HEK293 (cell line): ENCODE data around the gene IDI2.

Experiments used
- CTCF ChIA-PET: fragments of 350-600 bp; formaldehyde crosslinking; extraction: SDS; loops from one replicate; lab custom pipeline; 2021; ENCODE audit warnings: antibody characterized with exemption; lab: Yijun Ruan, JAX
- POLR2A ChIA-PET: fragments of 300-600 bp; formaldehyde crosslinking; extraction: SDS; loops from one replicate; lab custom pipeline; 2020; ENCODE audit warnings: antibody characterized with exemption, inconsistent platforms; lab: Yijun Ruan, JAX
- H3K27ac ChIP-seq: fragments of 200-500 bp; sonication (Bioruptor generic); 2 replicates; pipeline ENCODE4 v1.5.1; 2014; ENCODE audit warnings: low read depth, low read length, control low read depth, inconsistent platforms; ENCODE audit errors: extremely low read depth
- H3K36me3 ChIP-seq, 2 experiments: fragments of 200-500 bp in 1 of 2; sonication (Bioruptor generic) in 1 of 2; 1 replicate in 1 of 2; 2 replicates in 1 of 2; pipeline ENCODE4 v1.5.1; 2014 to 2017; ENCODE audit warnings: inconsistent platforms in 2 of 2, low read length in 2 of 2; ENCODE audit not compliant: control insufficient read depth in 2 of 2, insufficient read depth in 1 of 2
- H3K4me1 ChIP-seq: fragments of 200-500 bp; sonication (Bioruptor generic); 2 replicates; pipeline ENCODE4 v1.5.1; 2014; ENCODE audit warnings: mild to moderate bottlenecking, low read length, inconsistent platforms; ENCODE audit not compliant: control insufficient read depth, insufficient read depth
- H3K4me3 ChIP-seq: 2 replicates; pipeline ENCODE4 v1.5.1; 2011; ENCODE audit warnings: low read depth, mild to moderate bottlenecking, control low read depth, low read length, moderate library complexity
- H3K9me3 ChIP-seq: fragments of 200-500 bp; sonication (Bioruptor generic); 2 replicates; pipeline ENCODE4 v1.5.1; 2014; ENCODE audit warnings: low read depth, low read length, inconsistent platforms; ENCODE audit not compliant: control insufficient read depth, insufficient read depth
- KLF9 ChIP-seq: fragments of 450-650 bp; formaldehyde crosslinking; IDR thresholded peaks from 2 replicates; pipeline ENCODE4 v1.5.1; 2016; ENCODE audit warnings: missing biosample characterization, missing genetic modification characterization, low read depth
- MEIS1 ChIP-seq: sonication (generic); formaldehyde crosslinking; IDR thresholded peaks from 2 replicates; pipeline ENCODE4 v1.8.1; 2022; ENCODE audit warnings: missing genetic modification reagents, mild to moderate bottlenecking, borderline replicate concordance
- PRDM1 ChIP-seq: fragments of 450-650 bp; formaldehyde crosslinking; IDR thresholded peaks from 2 replicates; pipeline ENCODE4; 2016; ENCODE audit warnings: missing biosample characterization, missing genetic modification characterization
- ZBTB1 ChIP-seq: fragments of 450-650 bp; formaldehyde crosslinking; IDR thresholded peaks from 2 replicates; pipeline ENCODE4 v1.5.1; 2016; ENCODE audit warnings: missing biosample characterization, missing genetic modification characterization
- ZBTB11 ChIP-seq: fragments of 450-650 bp; formaldehyde crosslinking; conservative IDR thresholded peaks from 2 replicates; pipeline ENCODE4 v1.5.1; 2016; ENCODE audit warnings: low read depth, missing biosample characterization, missing genetic modification characterization
- ZBTB48 ChIP-seq: fragments of 450-650 bp; formaldehyde crosslinking; IDR thresholded peaks from 2 replicates; pipeline ENCODE4 v1.5.1; 2016; ENCODE audit warnings: missing biosample characterization, missing genetic modification characterization
- ZBTB49 ChIP-seq: fragments of 450-650 bp; formaldehyde crosslinking; IDR thresholded peaks from 2 replicates; pipeline ENCODE4 v1.5.1; 2016; ENCODE audit warnings: missing biosample characterization, missing genetic modification characterization, low read depth
- ZIC2 ChIP-seq: fragments of 450-650 bp; formaldehyde crosslinking; IDR thresholded peaks from 2 replicates; pipeline ENCODE4 v1.5.1; 2016; ENCODE audit warnings: missing biosample characterization, missing genetic modification characterization
- ZNF138 ChIP-seq: fragments of 450-650 bp; formaldehyde crosslinking; IDR thresholded peaks from 2 replicates; pipeline ENCODE4 v1.5.1; 2016; ENCODE audit warnings: missing biosample characterization, missing genetic modification characterization, borderline replicate concordance
- ZNF302 ChIP-seq: fragments of 450-650 bp; formaldehyde crosslinking; IDR thresholded peaks from 2 replicates; pipeline ENCODE4 v1.5.1; 2016; ENCODE audit warnings: missing biosample characterization, missing genetic modification characterization, low read depth
- ZNF37A ChIP-seq: fragments of 450-650 bp; IDR thresholded peaks from 2 replicates; pipeline ENCODE4 v1.5.1; 2018; ENCODE audit warnings: missing biosample characterization, missing genetic modification characterization
- ZNF391 ChIP-seq: fragments of 450-650 bp; formaldehyde crosslinking; IDR thresholded peaks from 2 replicates; pipeline ENCODE4 v1.5.1; 2016; ENCODE audit warnings: low read depth, missing biosample characterization, missing genetic modification characterization, borderline replicate concordance
- ZNF544 ChIP-seq: fragments of 450-650 bp; formaldehyde crosslinking; IDR thresholded peaks from 2 replicates; pipeline ENCODE4 v1.5.0; 2017; ENCODE audit warnings: missing biosample characterization, missing genetic modification characterization
- ZNF596 ChIP-seq: fragments of 450-650 bp; IDR thresholded peaks from 2 replicates; pipeline ENCODE4 v1.5.0; 2018; ENCODE audit warnings: missing biosample characterization, mild to moderate bottlenecking, missing genetic modification characterization, moderate library complexity
- ZNF600 ChIP-seq: fragments of 450-650 bp; formaldehyde crosslinking; IDR thresholded peaks from 2 replicates; pipeline ENCODE4 v1.5.1; 2016; ENCODE audit warnings: missing biosample characterization, missing genetic modification characterization
- ZNF654 ChIP-seq: fragments of 450-650 bp; formaldehyde crosslinking; IDR thresholded peaks from 2 replicates; pipeline ENCODE4 v1.5.1; 2016; ENCODE audit warnings: low read depth, missing biosample characterization, missing genetic modification characterization
- ZNF792 ChIP-seq: fragments of 450-650 bp; formaldehyde crosslinking; IDR thresholded peaks from 2 replicates; pipeline ENCODE4 v1.5.1; 2016; ENCODE audit warnings: missing biosample characterization, missing genetic modification characterization
- ZSCAN30 ChIP-seq: fragments of 450-650 bp; IDR thresholded peaks from 2 replicates; pipeline ENCODE4 v1.5.1; 2018; ENCODE audit warnings: missing biosample characterization, mild to moderate bottlenecking, missing genetic modification characterization, moderate library complexity
- TF ChIP-seq, protein P1 (sequence below): fragments of 450-650 bp; formaldehyde crosslinking; IDR thresholded peaks from 2 replicates; pipeline ENCODE4 v1.5.1; 2017; ENCODE audit warnings: missing biosample characterization, missing genetic modification characterization

The IDI2 gene

DNA sequence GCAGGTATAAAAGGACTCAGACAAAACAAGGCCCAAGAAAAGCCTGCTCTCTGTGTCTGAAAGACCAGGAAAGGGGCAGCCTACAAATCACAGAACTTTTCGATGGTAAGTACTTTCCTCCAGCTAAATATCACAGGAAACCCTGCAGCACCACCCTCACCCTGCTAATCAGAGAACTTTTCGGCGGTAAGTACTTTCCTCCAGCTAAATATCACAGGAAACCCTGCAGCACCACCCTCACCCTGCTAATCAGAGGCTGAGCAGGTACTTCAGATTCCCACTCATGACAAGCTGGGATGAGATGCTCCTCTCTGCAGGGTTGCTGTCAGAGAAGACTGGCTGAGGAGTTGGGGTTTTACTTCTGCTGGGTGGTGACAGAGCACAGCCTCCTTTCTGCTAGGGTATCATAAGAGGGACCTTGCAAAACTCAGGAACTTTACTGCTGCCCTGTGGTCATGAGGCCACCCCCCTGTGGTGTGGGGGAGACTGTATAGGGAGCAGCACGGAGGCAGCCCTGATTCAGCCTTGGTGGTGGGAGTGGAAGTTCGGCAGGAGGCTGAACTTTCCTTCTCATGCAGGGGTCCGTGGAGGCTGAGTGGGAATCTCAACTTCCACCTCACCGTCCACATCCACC is 37.7 kb upstream of the IDI2 start:
- Histone ChIP-seq H3K27ac (no peak overlapping the region), H3K36me3 (peaks cover 0 to 11% of the 10 kb centered on the region in 2 experiments), H3K9me3 (no peaks in the 10 kb centered on the region), H3K4me3 (no peak overlapping the region), H3K4me1 (no peaks in the 10 kb centered on the region)
- ChIA-PET CTCF (interaction anchor here (0.6 kb wide), 1 partner anchor 180 kb away, joined by 3 read pairs; no protein-coding TSS in a partner anchor), POLR2A (interaction anchor here (0.8 kb wide), 1 partner anchor 15 kb away, joined by 6 read pairs; the partner anchor contains the start of gene IDI1)
- TF ChIP-seq ZNF596 (tag by site-specific recombination) (no peak), ZNF302 (tag by site-specific recombination) (no peak), PRDM1 (tag by site-specific recombination) (no peak), ZNF654 (no peak), KLF9 (tag by site-specific recombination) (no peak), MEIS1 (no peak)

- ChIA-PET POLR2A (no interaction called here), CTCF (interaction anchor here (0.6 kb wide), 1 partner anchor 181 kb away, joined by 3 read pairs; no protein-coding TSS in a partner anchor)
- Histone ChIP-seq H3K36me3 (peaks cover 0 to 16% of the 10 kb centered on the region in 2 experiments), H3K9me3 (no peaks in the 10 kb centered on the region), H3K27ac (no peak overlapping the region), H3K4me1 (no peaks in the 10 kb centered on the region), H3K4me3 (no peak overlapping the region)
- TF ChIP-seq ZNF37A (tag by site-specific recombination), result no peak
- TF ChIP-seq, protein P1, sequence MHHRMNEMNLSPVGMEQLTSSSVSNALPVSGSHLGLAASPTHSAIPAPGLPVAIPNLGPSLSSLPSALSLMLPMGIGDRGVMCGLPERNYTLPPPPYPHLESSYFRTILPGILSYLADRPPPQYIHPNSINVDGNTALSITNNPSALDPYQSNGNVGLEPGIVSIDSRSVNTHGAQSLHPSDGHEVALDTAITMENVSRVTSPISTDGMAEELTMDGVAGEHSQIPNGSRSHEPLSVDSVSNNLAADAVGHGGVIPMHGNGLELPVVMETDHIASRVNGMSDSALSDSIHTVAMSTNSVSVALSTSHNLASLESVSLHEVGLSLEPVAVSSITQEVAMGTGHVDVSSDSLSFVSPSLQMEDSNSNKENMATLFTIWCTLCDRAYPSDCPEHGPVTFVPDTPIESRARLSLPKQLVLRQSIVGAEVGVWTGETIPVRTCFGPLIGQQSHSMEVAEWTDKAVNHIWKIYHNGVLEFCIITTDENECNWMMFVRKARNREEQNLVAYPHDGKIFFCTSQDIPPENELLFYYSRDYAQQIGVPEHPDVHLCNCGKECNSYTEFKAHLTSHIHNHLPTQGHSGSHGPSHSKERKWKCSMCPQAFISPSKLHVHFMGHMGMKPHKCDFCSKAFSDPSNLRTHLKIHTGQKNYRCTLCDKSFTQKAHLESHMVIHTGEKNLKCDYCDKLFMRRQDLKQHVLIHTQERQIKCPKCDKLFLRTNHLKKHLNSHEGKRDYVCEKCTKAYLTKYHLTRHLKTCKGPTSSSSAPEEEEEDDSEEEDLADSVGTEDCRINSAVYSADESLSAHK (tag by site-specific recombination), result no peak
- no peak for TF ChIP-seq ZNF138 (tag by site-specific recombination)
- no peak for TF ChIP-seq ZBTB49
- TF ChIP-seq ZNF391 (tag by site-specific recombination), result no peak
- no peak for TF ChIP-seq ZBTB48 (tag by site-specific recombination)
- no peak for TF ChIP-seq ZBTB1
- TF ChIP-seq ZIC2 (tag by site-specific recombination), result no peak
- no peak for TF ChIP-seq KLF9 (tag by site-specific recombination)
- no peak for TF ChIP-seq ZNF544 (tag by site-specific recombination)
- no peak for TF ChIP-seq ZSCAN30 (tag by site-specific recombination)
- no peak for TF ChIP-seq ZBTB11 (tag by site-specific recombination)
- no peak for TF ChIP-seq ZNF600 (tag by site-specific recombination)
- no peak for TF ChIP-seq ZNF792 (tag by site-specific recombination)
Measured at GRCh38 chr10:1061930-1062774, 36.5 kb upstream of the IDI2 start.
